GM12878 (cell line): ENCODE data around the gene DPP6.

Experiments
- BCL3 ChIP-seq: IDR thresholded peaks from 2 replicates; pipeline ENCODE4 v1.6.1; 2011; ENCODE audit warnings: borderline replicate concordance, low read depth, mild to moderate bottlenecking, moderate library complexity, low read length; ENCODE audit not compliant: insufficient read depth, poor library complexity, severe bottlenecking
- BRCA1 ChIP-seq: IDR thresholded peaks from 2 replicates; pipeline ENCODE4 v1.6.1; 2011; ENCODE audit warnings: low read depth, low read length, improper control_type of control experiment
- MLLT1 ChIP-seq: fragments of 450-650 bp; IDR thresholded peaks from 2 replicates; pipeline ENCODE4 v1.6.1; 2016; ENCODE audit warnings: mild to moderate bottlenecking
- PRDM15 ChIP-seq: fragments of 450-650 bp; formaldehyde crosslinking; IDR thresholded peaks from 2 replicates; pipeline ENCODE4 v1.4.0; 2020; ENCODE audit warnings: mild to moderate bottlenecking, moderate library complexity

GRCh38 chr7:154480817-154481216, 428.6 kb downstream of the DPP6 start:
- no peak for TF ChIP-seq BRCA1
- TF ChIP-seq BCL3: no peak
- no peak for TF ChIP-seq MLLT1
- no peak for TF ChIP-seq PRDM15
